Superior temporal gyrus (tissue), 1 donor: ENCODE data around the gene ZNF280B.
"Not testable (repeated sequence)": the region's sequence is repeated elsewhere in the genome, so short reads cannot be mapped to it uniquely, and the experiment has no call there.

Experiments
- DNase-seq: peaks from one replicate; pipeline ENCODE4 v3.0.0-alpha.2; 2016; ENCODE audit errors: extremely low spot score

The ZNF280B gene

DNA sequence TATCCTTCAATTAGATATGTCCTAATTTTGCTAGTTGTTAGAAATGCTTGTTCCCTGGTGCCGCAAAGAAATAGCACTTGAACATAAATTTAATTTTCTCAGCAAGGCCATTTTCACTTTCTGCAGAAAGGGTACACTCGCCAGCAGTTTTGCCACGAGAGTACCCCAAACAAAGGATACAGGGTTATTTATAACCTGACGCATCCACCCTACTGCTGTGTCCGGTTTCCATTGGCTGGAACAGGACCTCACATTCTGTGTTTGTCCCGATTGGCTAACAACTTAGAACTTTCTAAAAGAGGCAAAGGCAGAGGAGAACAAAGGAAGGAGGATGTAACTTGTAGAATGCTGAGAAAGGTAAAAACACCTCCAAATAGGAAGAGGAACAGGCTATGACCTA, 1.4 kb upstream of the ZNF280B start:
- DNase-seq, result not testable (repeated sequence)

DNA sequence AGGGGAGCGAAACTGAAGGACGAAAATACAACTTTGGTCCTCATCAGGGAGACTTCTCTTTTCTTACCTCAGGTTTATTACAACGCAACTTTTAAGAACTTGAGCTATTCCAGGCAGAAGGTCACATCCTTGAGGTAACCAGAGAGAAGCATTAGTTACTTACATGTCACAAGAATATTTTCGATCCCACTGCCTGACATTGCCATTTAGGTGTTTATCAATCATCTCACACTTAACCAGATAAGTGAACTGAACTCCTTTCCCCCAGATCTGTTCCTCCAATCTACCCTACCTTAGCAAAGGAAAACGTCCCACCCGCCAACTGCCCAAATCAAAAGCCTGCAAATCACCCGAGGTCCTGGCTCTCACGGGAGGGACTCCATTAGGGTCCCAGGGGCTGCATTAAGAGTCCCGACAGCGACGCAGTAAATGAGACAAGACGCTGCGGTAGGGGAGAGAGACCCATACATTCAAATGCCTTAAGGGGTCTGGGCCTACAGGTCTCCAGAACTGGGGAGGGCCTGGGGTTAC, 734 bp downstream of the ZNF280B start:
- DNase-seq, result no peak

DNA sequence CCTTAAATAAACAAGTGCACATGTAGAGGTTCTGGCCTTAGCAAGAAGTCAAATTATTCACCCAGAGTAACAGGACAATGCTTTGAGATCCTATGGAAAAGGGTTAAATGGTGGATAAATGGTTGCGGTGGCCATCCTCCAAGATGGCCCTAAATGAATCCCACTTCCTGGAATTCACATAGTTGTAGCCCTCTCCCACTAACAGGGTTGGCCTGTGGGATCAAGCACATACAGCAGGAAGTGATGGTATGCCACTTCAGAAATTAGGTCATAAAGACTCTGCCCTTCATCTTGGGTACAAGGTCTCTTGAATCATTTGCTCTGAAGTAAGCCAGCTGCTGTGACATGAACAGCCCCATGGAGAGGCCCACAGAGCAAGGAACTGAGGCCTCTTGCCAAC, 1.8 kb downstream of the ZNF280B start:
- DNase-seq, result no peak

DNA sequence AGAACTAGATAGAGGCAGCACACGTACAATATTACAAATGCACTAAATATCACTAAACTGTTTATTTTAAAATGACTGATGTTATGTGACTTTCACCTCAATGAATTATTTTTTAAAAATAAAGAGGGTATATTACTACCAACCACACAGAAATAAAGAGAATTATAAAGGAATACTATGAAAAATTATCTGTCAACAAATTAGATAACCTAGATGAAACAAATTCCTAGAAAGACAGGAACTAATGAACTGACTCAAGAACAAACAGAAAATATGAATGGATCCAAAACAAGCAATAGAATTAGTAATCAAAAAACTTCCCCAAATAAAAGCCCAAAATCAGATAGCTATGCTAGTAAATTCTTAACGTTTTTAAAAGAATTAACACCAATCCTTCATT, 10.3 kb downstream of the ZNF280B start:
- DNase-seq, result no peak

DNA sequence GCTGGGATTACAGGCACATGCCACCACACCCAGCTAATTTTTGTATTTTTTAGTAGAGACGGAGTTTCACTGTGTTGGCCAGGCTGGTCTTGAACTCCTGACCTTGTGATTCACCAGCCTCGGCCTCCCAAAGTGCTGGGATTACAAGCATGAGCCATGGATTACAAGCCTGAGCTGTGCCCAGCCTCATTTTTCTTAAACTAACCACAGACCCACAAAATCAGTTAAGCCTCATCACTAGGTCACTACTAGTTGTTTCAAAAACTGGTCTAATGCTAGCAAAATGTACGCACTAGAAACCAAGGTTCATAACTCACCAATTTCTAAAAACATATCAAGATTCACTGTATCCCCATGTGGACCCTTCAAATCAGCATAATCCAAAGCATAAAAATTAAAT, 17.0 kb downstream of the ZNF280B start:
- DNase-seq, result not testable (repeated sequence)

DNA sequence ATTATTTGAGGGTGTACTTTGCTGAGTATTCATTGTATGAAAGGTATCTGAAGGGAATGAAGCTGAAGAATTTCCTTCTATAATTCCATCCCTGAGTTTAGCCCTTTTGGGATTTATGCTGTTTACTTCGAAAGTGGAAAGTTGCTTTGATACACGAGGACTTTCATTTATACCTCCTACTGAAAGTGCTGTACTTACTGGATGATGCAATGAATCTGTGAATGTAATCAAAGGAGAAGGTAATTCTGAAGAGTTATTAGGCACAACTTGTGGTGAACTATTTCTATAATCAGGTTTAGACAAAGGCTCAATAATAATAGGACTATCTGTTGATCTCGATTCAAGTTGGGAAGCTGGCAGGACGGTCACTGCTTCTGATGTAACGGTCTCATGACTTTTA, 19.8 kb downstream of the ZNF280B start:
- DNase-seq, result no peak

DNA sequence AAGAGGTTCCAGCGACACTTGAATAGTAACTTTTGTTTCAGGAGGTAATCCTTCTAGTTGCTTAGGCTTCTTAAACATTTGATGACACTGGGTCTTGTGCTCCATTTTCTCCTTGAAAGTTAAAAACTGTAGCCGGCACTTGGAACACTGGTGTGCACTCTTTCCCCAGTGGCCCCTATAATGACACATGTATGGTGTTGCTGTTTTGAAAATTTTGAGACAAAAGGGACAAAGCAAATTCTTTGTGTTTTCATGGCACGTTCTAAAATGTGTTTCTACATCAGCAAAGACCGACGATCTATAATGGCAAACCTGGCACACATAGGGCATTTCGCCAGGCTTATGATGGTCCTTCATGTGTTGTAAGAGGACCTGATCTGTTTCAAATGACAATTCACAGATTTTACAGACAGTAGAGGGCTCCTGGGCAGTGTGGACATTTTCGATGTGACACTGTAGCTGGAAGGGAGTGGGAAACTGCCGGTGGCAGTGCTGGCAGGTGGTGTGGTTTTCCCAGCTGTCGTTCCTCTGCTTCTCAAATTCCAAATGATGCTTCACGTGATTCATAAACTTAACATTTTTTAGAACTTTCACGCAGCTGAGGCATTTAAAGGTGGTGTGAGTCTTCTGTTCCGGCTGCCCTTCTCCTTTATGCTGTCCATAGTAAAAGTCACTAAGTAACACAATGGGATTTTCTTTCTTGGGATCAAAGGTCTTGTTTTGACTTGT, 20.5 kb downstream of the ZNF280B start:
- no peak for DNase-seq

DNA sequence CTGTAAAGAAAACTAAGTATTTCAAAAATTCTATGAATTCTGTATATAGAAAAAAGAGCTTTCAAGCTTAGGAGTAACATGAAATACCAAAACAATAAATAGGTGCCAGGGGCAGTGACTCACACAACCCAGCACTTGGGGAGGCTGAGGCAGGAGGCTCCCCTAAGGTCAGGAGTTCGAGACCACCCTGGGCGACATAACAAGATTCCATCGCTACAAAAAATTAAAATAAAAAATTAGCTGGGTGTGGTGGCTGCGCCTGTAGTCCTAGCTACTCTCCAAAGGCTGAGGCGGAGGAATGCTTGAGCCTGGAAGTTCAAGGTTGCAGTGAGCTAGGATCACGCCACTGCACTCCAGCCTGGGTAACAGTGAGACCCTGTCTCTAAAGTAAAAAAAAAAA, 21.5 kb downstream of the ZNF280B start:
- no peak for DNase-seq

DNA sequence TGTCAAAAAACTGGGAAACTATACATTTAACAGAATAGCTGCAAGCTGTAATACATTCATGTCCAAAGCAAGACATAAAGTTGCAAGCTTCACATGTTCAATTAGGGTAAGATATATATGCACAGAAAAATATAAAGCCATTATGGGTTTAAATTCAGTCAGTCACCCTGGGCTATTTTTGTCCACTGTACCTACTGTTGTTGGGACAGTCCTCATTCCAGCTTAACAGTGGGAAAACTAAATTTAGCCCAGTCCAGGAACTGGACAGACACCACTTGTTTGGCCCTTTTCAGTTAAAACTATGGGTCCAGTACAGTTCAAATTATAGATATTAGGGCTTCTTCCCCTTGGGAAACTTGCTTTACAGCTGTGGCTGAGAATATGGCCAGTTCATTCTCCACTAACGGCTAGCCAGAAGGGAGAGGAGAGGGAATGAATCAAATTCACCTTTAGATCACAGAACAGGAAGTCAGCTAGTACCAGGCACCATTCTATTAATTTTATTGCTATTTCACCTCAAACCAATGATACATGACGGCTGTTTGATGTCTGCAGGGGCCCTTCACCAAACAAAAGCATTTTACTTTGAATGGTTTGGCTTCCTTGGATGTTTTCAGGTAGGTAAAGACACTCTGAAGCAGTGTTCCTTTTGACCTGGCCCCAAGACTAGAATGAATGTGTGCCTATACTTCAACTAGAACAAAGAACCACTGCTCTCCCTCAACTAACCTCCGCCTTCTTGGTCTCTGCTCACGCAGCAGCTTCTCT, 22.2 kb downstream of the ZNF280B start:
- no peak for DNase-seq

DNA sequence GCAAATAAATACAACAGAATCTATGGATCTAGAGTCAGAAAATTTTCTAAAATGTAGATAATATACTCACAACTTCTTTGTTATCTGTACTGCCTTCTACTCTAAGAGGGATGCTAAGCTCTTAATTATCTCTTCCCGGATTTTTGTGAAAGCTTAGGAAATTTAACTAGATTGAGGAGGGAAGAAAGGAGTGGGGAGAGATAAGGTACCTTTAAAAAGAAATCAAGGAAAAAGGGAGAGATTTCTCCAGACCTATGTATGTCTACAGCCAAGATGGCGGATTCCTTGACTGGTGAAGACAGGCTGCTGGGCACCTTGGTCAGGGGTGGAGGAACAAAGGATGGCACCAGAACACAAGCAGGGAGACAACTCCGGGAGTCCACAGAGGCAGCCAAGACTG, 23.0 kb downstream of the ZNF280B start:
- DNase-seq, result no peak

DNA sequence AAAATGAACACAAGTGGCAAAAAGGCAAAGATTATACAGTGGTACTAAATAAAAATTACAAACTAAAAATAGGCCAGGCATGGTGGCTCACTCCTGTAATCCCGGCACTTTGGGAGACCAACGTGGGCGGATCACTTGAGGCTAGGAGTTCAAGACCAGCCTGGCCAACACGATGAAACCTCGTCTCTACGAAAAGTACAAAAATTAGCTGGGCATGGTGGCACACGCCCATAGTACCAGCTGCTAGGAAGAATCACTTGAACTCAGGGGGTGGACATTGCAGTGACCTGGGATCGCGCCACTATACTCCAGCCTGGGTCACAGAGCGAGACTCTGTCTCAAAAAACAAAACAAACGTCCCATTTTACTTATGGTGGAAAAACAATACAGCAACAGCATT, 24.5 kb downstream of the ZNF280B start:
- DNase-seq, result no peak

DNA sequence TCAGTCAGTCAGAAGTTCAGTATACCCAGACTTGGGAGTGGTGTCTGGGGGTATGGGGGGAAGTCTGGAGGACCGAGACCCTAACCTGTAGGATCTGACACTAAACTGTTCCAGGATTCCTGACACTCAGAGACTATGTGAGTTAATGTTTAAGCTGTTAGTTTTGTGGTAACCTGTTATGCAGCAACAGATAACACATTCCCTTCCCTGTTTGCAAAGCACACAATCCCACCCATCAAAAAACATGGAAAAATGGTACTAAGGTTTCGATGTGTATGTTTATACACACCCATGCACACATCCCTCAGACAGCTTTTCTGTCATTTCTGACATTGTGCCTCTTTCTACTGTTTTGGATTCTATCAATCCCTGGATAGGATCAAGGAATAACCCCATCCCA, 27.6 kb downstream of the ZNF280B start:
- no peak for DNase-seq

DNA sequence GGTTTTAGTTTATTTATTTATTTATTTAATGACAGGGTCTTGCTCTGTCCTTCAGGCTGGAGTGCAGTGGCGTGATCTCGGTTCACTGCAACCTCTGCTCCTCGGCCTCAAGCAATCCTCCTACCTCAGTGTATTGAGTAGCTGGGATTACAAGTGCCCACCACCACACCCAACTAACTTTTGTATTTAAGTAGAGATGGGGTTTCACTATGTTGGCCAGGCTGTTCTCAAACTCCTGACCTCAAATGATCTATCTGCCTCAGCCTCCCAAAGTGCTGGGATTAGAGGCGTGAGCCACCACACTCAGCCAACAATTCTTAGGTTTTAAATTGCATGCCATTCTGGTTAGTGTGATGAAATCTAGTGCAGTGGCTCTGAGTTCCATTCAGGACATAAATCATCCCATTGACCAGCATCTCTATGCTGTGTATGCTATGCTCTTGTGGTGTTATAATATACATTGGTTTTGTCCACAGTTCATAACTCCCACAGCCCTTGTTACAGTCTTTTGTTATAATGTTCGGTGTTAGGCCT, 28.5 kb downstream of the ZNF280B start:
- DNase-seq, result no peak

DNA sequence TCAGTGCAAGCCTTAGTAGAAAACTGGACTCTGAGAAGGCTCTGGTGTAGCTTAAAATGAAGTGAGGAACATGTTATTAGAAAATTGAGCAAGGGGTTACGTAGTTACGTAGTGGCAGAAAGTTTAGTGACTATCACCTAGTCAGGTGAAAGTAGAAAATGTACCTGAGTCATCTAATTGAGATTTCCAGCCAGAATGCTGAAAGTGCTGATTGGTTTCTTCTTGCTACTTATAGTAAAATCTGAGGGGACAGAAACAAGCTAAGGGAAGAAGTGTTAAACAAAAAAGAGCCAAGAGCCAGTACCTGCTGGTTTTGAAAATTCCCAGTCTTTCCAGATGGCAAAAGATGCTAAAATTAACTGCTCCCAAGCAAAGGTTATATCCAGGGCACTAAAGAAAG, 29.4 kb downstream of the ZNF280B start:
- no peak for DNase-seq

DNA sequence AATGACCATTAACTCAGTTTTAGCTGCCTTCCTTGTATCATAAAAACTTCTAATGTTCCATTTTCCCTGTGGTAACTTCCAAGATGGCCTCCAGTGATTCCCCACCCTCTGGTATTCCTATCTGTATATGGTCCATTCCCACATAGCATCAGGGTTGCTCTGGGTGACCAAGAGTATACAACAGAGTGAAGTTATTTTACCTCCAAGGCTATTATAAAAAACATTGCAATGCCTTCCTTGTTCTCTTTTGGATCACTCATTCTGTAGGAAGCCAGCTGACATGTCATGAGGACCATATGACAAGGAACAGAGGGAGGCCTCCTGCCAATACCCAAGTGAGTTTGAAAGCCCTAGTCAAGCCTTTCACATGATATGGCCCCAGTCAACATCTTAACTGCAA, 30.1 kb downstream of the ZNF280B start:
- no peak for DNase-seq

DNA sequence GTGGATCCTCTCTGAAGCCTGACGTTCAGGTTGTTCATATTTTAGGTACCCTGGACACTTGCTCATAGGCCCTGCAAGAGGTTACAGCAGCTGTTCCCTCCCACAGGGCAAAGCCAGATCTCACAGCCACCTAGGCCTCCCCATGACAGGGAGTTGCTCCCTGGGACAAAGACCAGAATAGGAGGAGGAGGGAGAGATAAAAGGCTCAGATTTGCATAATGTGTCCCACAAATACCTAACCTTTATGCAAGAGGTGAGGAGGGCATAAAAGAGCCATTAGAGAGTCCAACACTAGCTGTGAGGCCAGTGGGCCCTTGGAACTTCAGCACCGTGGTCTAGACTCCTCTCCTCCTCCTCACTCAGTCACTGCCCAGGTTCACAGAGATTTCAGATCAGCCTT, 33.8 kb downstream of the ZNF280B start:
- no peak for DNase-seq

DNA sequence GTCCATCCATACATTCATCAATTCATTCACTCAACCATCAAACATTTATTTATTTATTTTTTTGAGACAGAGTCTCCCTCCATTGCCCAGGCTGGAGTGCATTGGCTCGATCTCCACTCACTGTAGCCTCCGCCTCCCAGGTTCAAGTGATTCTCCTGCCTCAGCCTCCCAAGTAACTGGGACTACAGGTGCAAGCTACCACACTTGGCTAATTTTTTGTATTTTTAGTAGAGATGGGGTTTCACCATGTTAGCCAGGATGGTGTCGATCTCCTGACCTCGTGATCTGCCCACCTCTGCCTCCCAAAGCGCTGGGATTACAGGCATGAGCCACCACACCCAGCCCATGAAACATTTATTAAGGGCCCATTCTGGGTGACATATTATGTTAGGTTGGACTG, 37.4 kb downstream of the ZNF280B start:
- DNase-seq, result not testable (repeated sequence)

DNA sequence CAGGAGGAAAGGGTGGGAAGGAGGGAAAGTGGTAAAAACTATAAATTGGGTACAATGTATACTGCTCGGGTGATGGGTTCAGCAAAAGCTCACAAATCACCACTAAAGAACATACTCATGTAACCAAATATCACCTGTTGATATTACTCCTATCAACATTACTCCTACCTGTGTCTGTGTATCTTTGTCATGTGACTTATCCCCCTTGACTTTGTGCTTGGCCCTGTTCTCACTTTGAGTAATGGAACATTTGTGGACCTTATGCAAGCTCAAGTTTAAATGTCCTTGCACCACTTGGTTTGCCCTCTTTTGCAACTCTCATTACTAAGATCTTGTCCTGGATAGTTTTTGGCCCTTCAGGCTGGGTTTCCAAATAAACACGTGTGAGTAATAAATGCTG, 39.0 kb downstream of the ZNF280B start:
- no peak for DNase-seq

DNA sequence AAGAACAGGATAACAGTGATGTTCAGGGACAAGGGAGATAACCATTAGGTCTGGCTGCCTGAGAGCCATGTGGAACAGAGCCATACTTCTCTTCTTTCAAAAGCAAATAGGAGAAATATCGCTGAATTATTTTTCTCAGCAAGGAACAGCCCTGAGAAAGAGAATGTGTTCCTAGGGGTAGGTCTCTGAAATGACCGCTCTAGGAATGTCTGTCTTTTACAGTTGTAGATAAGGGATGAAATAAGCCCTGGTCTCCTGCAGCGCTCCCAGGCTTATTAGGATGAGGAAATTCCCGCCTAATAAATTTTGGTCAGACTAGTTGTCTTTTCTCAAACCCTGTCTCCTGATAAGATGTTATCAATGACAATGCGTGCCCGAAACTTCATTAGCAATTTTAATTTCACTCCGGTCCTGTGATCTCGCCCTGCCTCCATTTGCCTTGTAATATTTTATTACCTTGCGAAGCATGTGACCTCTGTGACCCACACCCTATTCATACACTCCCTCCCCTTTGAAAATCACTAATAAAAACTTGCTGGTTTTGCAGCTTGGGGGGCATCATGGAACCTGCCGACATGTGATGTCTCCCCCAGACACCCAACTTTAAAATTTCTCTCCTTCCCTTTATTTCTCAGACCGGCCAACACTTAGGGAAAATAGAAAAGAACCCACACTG, 39.6 kb downstream of the ZNF280B start:
- not testable (repeated sequence) for DNase-seq

DNA sequence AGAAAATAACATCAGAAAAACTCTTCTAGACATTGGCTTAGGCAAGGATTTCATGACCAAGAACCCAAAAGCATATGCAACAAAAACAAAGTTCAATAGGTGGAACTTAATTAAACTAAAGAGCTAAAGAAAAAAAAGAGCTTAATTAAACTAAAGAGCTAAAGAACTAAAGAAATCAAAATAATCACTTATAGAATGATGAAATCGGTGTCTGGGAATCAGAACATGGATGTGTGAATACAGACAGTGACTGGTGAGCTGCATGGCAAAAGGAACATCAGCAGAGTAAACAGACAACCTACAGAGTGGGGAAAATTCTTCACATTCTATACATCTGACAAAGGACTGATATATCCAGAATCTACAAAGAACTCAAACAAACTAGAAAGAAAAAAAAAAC, 41.4 kb downstream of the ZNF280B start:
- no peak for DNase-seq

DNA sequence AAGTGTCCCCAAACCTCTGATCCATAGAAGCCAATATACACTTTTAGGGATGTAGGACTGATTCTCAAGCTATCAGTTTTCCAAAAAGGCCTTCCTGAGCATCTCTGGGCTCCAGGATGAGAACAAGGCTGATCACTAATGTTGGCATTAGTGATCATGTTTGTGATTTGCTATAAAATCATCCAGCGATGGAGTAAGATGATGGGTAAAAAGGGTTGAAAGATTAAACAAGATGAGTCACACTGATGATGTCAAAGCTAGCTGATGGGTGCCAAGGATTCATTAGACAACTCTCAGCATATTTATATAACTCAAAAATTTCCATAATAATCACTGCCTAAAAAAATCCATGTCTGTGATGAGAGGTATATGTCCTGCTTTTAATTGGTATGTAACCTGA, 42.8 kb downstream of the ZNF280B start:
- no peak for DNase-seq

DNA sequence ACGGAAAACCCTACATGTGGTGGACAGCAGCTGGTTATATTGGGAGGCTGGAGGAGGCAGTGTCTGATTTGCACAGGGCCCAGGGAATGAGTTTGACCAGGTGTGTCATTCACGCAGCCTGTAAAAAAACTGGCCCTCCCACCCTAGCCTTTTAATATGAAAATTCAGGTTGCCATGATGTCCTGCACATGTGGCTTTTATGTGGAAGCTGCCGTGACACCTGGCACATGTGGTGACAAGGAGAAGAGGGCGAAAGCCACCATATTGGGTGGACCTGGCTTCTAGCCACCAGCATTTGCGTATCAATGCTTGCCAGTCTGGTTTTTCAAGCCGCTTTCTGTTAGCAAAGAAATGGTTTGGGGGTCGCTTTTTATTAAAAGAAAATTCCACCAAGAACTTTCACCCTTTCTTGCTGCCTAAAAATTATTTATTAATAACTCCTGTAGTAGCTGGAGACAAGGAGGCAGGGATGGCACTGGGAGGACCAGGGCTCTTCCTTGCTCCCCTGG, 43.4 kb downstream of the ZNF280B start:
- DNase-seq, result no peak
